ENCODE results near the gene RHOT2. TPM values are rescaled to one million over a fixed set of nuclear protein-coding genes. Genes with fewer than 3 reads are reported as not detected.
A peak's percentile ranks its signal among the peaks of the same experiment; 100 is the strongest.

The RHOT2 gene
- total RNA-seq, 1 experiment from 2014 or later = 163 TPM

DNA sequence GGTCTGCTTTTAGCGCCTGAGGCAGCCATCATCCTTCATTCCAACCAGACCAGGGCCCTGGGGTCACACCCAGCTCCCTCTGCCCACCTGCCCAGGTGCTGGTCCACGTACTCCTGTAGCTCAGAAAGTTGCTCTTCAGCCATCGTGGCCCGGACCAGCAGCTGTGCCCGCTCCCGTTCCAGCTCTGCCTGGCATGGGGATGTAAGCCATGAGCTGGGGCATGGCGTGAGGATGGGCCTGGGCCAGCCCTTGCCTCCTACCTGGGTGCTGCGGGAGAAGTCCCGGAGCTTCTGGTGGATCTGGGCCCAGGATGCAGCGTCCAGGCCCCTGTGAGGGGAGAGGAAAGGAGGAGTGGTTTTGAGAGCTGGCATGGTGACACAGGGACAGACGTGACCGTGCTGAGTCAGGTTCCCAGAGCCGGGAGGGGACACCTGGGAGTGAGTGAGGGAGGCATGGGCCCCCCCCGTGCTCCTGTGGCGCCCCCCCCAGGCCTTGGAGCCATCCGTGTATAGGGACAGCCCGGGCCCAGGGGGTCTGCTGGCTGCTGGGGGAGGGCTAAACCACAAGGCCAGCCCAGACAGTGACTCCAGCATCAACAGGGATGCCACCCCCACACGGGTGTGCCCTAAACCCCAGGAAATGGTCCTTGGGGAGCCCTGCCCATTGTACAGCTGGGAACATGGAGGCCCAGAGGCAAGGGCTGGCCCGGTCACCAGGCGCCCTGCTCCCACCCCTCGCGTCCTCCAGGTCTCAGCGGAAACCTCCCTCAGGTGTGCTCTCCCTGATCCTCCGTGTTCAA lies 55.1 kb downstream of the RHOT2 start:
- Mint-ChIP-seq H3K4me1 (ENCODE audit: low read depth, unreplicated experiment) (peaks cover 19% of the 10 kb centered on the region), H3K4me3 (ENCODE audit: low read depth, unreplicated experiment) (no peak overlapping the region), H3K27me3 (ENCODE audit: unreplicated experiment) (no peaks in the 10 kb centered on the region), H3K9me3 (ENCODE audit: low read depth, unreplicated experiment) (no peaks in the 10 kb centered on the region), H3K36me3 (ENCODE audit: insufficient read depth, unreplicated experiment) (peaks cover 79% of the 10 kb centered on the region), H3K27ac (ENCODE audit: unreplicated experiment) (peak overlapping the region; percentile 2)
- TF ChIP-seq, protein P1, sequence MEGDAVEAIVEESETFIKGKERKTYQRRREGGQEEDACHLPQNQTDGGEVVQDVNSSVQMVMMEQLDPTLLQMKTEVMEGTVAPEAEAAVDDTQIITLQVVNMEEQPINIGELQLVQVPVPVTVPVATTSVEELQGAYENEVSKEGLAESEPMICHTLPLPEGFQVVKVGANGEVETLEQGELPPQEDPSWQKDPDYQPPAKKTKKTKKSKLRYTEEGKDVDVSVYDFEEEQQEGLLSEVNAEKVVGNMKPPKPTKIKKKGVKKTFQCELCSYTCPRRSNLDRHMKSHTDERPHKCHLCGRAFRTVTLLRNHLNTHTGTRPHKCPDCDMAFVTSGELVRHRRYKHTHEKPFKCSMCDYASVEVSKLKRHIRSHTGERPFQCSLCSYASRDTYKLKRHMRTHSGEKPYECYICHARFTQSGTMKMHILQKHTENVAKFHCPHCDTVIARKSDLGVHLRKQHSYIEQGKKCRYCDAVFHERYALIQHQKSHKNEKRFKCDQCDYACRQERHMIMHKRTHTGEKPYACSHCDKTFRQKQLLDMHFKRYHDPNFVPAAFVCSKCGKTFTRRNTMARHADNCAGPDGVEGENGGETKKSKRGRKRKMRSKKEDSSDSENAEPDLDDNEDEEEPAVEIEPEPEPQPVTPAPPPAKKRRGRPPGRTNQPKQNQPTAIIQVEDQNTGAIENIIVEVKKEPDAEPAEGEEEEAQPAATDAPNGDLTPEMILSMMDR (IDR thresholded peaks at IDR 0.05; ENCODE audit: unreplicated experiment) = no peak
- intact Hi-C loops (cut with micrococcal nuclease; ENCODE audit: unreplicated experiment) = no loop called here
- CTCF ChIA-PET = interaction anchor here (1.2 kb wide), 1 partner anchor 75 kb away, joined by 3 read pairs; no protein-coding TSS in a partner anchor
- no TSS peak for BruUV-seq (replicated peaks)
- DNase-seq = no peak

DNA sequence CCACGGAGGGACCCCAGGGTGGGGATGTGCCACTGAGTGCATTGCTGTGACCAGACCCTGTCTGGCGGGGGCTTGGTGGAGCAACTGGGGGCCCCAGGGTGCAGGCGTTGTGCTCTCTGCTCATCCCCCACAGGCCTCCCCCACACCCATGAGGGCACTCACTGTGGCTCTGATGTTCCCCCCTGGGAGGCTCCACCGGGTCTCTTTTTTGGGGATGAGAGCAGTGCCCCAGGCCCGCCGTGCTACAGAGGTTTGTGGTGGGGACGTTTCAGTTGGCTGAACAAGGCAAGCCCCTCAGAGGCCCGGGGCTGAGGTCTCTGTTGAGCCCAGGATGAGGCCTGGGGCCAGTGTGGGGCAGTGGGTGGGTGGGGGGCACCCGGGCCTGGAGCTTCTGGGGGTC lies 55.8 kb downstream of the RHOT2 start:
- TF ChIP-seq, protein P1 (IDR thresholded peaks at IDR 0.05; ENCODE audit: unreplicated experiment) = no peak
- Mint-ChIP-seq H3K9me3 (ENCODE audit: low read depth, unreplicated experiment) (no peaks in the 10 kb centered on the region), H3K27ac (ENCODE audit: unreplicated experiment) (no peak overlapping the region), H3K4me1 (ENCODE audit: low read depth, unreplicated experiment) (peaks cover 16% of the 10 kb centered on the region), H3K36me3 (ENCODE audit: insufficient read depth, unreplicated experiment) (peaks cover 78% of the 10 kb centered on the region), H3K27me3 (ENCODE audit: unreplicated experiment) (no peaks in the 10 kb centered on the region), H3K4me3 (ENCODE audit: low read depth, unreplicated experiment) (no peak overlapping the region)
- intact Hi-C loops (cut with micrococcal nuclease; ENCODE audit: unreplicated experiment) = no loop called here
- BruUV-seq (replicated peaks) = no TSS peak
- DNase-seq = no peak
- CTCF ChIA-PET = interaction anchor here (1.2 kb wide), 1 partner anchor 76 kb away, joined by 3 read pairs; no protein-coding TSS in a partner anchor

Other genes with a start within 250 kb of the RHOT2 start
- gene RAB11FIP3, start 242.5 kb upstream of the RHOT2 start, total RNA-seq (2022) = 26.6 and 33.7 TPM in 2 replicates
- gene CAPN15, start 140.4 kb upstream of the RHOT2 start, total RNA-seq (2022) = 108 and 120 TPM in 2 replicates
- gene PRR35, start 107.7 kb upstream of the RHOT2 start, total RNA-seq (2022) = not detected in 2 replicates
- gene NHLRC4, start 101.1 kb upstream of the RHOT2 start, total RNA-seq (2022) = not detected in 2 replicates
- 101 and 106 TPM in 2 replicates for gene PIGQ, start 98.2 kb upstream of the RHOT2 start, total RNA-seq (2022)
- gene RAB40C, start 78.1 kb upstream of the RHOT2 start, total RNA-seq (2022) = 35.6 and 36.5 TPM in 2 replicates
- 0.66 and 0.90 TPM in 2 replicates for gene WFIKKN1, start 37.1 kb upstream of the RHOT2 start, total RNA-seq (2022)
- 117 and 121 TPM in 2 replicates for gene METTL26, start 31.8 kb upstream of the RHOT2 start, total RNA-seq (2022)
- gene MCRIP2, start 26.3 kb upstream of the RHOT2 start, total RNA-seq (2022) = 56.3 and 60.7 TPM in 2 replicates
- 142 and 162 TPM in 2 replicates for gene WDR90, start 18.8 kb upstream of the RHOT2 start, total RNA-seq (2022)
- 2.4 and 2.6 TPM in 2 replicates for gene RHBDL1, start 7.5 kb downstream of the RHOT2 start, total RNA-seq (2022)
- gene STUB1, start 12.3 kb downstream of the RHOT2 start, total RNA-seq (2022) = 102 and 114 TPM in 2 replicates
- gene JMJD8, start 16.2 kb downstream of the RHOT2 start, total RNA-seq (2022) = 88.3 and 90.5 TPM in 2 replicates
- gene WDR24, start 22.3 kb downstream of the RHOT2 start, total RNA-seq (2022) = 18.6 and 22.5 TPM in 2 replicates
- gene FBXL16, start 37.7 kb downstream of the RHOT2 start, total RNA-seq (2022) = 1.3 and 4.6 TPM in 2 replicates
- gene METRN, start 47.0 kb downstream of the RHOT2 start, total RNA-seq (2022) = 51.7 and 61.5 TPM in 2 replicates
- gene ANTKMT, start 53.0 kb downstream of the RHOT2 start, total RNA-seq (2022) = 49.6 and 57.2 TPM in 2 replicates
- 10.0 and 12.5 TPM in 2 replicates for gene CCDC78, start 58.3 kb downstream of the RHOT2 start, total RNA-seq (2022)
- 11.7 and 12.8 TPM in 2 replicates for gene HAGHL, start 59.0 kb downstream of the RHOT2 start, total RNA-seq (2022)
- 51.9 and 58.4 TPM in 2 replicates for gene CIAO3, start 72.9 kb downstream of the RHOT2 start, total RNA-seq (2022)
- 3.4 and 8.9 TPM in 2 replicates for gene MSLN, start 92.6 kb downstream of the RHOT2 start, total RNA-seq (2022)
- 47.5 and 51.1 TPM in 2 replicates for gene RPUSD1, start 120.2 kb downstream of the RHOT2 start, total RNA-seq (2022)
- gene CHTF18, start 120.5 kb downstream of the RHOT2 start, total RNA-seq (2022) = 154 and 173 TPM in 2 replicates
- gene GNG13, start 132.6 kb downstream of the RHOT2 start, total RNA-seq (2022) = not detected in 2 replicates